Fibroblast of skin of abdomen (primary cell): ENCODE data around the gene GALNT17. TPM values are rescaled to one million over a fixed set of nuclear protein-coding genes. Genes with fewer than 3 reads are reported as not detected.
A peak's percentile ranks its signal among the peaks of the same experiment; 100 is the strongest.

ENCODE experiments used
- DNase-seq: peaks from one replicate; pipeline ENCODE4 v3.0.0-alpha.2; 2013
- polyA plus RNA-seq, 2 experiments: library from polyadenylated mRNA; unstranded; fragments of 120-200 nt; gene quantifications; one replicate each; pipeline ENCODE4 v1.2.1, GENCODE V29; 2013; ENCODE audit not compliant: insufficient read length in 2 of 2

The GALNT17 gene
- polyA plus RNA-seq (2013, experiment 1 of 2; ENCODE audit: insufficient read length) = 0.84 TPM
- 0.81 TPM for polyA plus RNA-seq (2013, experiment 2 of 2; ENCODE audit: insufficient read length)

DNA sequence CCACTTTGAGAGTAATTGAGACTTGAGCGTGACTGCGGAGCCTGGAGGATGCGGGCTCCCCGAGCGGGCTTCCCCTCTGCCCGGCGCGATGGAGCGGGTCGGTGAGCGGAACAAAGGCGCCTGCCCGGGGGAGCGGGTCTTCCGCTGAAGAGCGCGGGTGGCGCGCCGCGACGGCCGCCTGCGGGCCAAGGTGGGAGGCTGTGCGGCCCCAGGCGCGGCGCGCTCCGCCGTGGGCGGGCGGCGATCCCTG lies at the start of gene GALNT17:
GALNT17 (plus strand) TSS at position 18 of the 250 bp plus-strand sequence.
- no peak for DNase-seq

DNA sequence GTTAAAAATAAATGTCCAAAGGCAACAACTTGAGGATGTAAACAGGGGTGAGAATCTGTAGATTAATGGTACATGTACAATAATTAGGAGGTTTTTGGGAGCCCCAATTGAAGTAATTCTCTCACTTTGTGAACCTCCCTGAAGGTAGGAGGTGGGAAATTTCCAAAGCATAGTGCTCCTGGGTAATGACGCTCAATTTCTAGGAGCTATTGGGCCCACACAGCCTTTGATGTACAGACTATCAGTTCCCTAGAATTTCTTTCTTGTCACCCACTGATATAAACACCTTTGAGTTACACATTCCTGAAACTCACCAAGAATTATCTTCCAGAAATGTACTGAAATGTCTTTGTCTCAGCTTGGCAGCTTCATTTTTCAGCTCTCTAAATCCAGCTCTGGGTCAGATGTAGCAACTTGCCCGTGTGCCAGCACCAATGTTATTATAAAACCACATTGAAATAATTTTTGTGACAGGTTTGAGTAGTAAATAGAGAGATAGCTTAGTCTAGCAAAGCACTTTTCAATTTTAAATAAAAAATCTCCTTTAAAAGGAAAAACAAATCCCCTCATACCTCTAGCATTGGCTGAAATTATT lies 36.6 kb upstream of the GALNT17 start:
- no peak for DNase-seq

GRCh38 chr7:71096351-71096750 lies 35.6 kb upstream of the GALNT17 start:
- no peak for DNase-seq

- no peak for DNase-seq
Measured at GRCh38 chr7:71106226-71106625, 25.7 kb upstream of the GALNT17 start.

DNA sequence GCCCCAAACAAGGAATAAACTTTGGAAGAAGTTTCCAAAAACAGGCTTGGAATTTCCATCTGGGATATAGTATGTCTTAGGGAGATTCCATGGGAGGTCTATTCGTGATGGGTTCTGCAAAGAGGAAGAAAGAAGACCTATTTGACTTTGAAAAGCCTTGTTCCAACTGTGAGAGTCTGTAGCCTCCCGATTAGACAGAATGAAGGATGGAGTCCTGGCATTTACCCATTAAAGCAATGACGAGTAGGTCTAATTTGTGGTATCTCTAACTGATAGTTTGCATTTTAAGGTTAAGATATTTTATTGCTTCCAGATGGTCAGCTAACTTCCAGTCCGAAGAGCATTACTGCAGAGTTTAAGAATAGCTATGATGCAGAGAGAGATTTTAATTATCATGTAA lies 19.5 kb upstream of the GALNT17 start:
- peak; percentile 13 for DNase-seq

DNA sequence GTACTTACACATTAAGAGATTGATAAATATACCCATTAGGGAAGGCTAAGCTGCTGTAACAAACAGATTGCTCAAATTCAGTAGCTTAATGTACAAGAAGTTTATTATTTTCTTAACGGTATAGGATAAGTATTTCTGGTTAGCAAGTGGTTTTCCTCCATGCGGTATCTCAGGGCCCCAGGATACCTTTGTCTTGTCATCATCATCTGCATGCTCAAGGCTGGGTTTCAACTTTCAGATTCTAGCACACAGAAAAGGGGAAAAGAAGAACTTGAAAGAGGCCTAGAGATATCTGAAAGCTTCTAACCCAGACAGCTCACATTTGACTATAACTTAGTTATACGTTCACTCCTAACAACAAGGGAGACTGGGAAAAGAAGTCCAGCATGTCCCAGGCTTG lies 11.8 kb upstream of the GALNT17 start:
- DNase-seq = no peak

- DNase-seq = no peak
Measured at GRCh38 chr7:71129126-71129525, 2.8 kb upstream of the GALNT17 start.

- DNase-seq = no peak
Measured at GRCh38 chr7:71130031-71130679, 1.8 kb upstream of the GALNT17 start.

DNA sequence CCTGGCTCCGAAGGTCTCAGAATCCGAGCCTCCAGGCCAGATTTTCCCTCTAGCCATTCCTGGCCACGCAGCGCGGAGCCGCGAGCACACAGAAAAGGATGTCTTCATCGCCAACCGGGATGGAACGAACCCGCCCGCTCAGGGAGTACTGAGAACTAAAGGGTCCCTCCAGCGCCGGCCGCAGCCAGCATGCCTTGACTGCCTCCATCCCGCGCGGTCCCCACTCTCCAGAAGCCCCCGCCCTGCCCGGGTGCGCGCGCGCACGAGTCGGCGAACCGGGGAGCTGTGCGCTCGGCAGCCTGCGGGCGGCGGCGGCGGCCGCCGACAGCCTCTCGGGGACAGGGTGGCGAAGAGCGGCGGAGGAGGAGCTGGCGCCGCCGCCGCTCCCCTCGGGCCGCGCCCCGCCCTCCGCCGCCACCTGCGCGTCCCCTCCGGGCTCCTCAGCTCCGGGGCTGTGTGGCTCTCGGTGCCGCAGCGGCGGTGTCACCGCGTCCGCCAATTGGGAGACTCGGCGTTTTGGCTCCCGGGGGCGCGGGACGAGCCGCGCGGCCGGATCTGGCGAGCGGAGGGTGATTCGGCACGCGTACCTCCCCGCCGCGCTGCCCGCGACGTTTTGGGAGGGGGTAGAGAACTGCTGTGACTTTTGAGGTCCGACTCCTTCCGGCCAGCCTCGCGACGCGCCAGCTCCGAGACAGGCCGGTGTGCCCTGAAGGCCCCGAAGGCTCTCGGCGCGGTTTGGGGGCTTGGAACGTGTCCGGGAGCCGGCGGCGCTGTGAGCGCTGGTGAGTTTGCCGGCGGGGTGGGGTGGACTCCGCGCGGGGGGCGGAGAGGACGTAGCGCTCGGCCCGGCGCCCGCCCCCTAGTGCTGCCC lies 453 bp upstream of the GALNT17 start:
- peak; percentile 31 for DNase-seq

DNA sequence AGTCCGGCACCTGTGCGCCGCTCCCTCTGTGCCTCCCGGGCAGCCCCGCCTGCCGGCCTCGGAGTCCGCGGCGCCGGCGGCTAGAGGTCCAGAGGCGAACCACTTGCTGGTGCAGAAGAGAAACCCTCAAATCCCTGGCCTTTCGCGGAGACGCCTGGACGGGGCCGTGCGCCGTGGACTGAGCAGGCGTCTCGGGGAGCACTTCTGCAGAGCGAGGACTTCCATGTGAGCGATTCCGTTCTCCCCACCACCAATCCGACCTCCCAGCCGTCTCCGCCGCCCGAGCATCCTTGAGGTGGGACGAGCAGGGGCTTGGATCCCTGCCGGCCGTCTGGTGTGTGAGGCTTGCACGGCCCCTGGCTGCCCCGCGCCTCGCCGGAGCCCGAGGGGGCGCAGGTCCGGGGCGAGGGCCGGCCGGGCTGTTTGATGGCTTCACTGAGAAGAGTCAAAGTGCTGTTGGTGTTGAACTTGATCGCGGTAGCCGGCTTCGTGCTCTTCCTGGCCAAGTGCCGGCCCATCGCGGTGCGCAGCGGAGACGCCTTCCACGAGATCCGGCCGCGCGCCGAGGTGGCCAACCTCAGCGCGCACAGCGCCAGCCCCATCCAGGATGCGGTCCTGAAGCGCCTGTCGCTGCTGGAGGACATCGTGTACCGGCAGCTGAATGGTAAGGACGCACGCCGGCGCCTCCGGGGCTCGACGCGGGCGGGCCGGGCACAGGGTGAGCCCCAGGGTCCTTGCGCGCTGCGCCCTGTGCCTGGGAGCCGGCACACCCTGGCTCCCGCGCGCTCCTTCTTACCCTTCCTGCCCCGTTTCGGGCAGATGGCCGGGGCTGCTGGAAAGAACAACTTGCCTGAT lies 660 bp downstream of the GALNT17 start:
- DNase-seq = no peak

GRCh38 chr7:71133232-71133622 lies 1.3 kb downstream of the GALNT17 start:
- no peak for DNase-seq

DNA sequence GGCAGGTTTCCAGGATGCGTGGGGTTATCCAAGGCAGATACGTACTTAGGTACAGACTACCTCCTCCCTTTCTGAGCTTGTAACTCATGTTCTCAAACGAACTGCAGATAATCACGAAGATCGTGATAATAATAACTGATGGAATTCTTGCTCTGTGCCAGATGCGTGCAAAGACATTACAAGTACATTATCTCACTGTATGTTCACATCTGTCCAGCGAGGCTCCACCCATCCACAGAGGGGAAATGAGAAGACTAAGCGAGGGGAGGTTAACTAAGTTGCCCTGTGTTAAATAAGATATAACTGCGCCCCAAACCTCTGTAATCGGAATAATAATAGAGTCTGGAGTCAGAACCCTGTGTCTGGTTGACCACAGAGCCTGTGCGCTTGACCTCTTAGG lies 1.9 kb downstream of the GALNT17 start:
- DNase-seq = no peak

DNA sequence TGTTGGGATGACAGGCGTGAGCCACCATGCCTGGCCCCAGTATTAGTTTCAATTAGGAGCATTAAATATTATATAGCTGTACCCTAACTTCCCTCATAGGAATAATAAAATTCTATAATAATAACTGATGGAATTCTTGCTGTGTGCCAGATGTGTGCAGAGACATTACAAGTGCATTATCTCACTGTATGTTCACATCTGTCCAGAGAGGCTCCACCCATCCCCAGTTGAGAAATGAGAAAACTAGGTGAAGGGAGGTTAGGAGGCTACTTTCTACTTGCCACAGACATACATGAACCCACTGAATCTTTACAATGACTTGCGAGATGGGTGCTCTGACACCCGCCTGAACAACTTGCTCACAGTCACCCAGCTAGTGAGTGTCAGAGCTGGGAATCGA lies 3.2 kb downstream of the GALNT17 start:
- no peak for DNase-seq

- DNase-seq = no peak
Measured at GRCh38 chr7:71135663-71136062, 3.7 kb downstream of the GALNT17 start.

DNA sequence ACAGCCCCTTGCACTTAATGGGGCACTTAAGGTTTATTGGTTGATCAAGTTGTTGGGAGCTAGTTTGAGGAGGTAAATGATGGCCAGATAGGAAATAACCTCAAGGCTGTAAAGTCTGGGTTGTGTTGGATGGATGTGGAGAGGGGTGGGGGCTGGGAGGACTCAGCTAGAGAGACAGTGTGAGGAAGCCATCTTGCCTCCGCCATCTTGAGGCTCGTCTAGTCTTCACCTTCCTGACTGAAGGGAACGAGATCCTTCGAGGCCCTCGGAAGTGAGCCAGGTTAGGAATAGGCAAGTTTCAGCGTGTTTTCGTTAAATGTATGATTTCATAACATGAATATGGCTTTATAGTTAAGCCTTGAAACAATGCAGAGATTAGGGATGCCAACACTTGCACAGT lies 5.5 kb downstream of the GALNT17 start:
- DNase-seq = no peak

DNA sequence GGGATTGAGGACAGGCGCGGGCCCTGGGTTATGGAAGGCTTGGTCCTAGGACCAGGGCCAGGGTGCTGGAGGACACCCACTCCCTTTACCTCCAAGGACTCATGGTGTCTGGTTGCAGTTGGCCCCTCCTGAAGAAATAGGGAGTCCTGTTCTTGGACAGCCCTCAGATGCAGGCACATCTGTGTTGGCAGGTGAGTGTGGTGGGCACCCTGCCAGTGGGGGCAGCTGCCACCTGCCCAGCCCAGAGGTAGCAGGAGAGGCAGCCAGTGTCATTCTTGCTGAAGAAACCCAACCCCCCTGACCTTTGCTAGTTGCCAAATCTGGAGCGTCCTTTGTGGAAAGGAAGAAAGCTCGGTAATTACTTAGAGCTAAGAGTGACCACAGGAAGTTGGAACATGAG lies 8.3 kb downstream of the GALNT17 start:
- no peak for DNase-seq

DNA sequence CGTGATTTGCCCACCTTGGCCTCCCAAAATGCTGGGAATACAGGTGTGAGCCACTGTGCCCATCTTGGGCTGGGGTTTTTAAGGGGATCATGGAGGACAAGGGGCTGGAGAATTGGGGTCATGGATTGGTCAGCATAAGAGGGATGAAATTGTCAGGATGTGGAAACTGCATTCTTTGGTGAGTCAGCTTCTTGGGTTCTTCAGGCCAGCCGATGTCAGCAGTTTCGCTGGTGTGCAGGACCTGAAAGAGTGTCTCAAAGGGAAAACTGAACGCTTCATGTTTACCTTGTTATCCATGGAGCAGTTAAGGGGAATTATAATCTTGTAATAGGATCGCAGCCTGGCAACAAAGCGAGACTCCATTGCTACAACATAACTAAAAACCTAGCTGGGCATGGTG lies 13.0 kb downstream of the GALNT17 start:
- peak; percentile 2 for DNase-seq

DNA sequence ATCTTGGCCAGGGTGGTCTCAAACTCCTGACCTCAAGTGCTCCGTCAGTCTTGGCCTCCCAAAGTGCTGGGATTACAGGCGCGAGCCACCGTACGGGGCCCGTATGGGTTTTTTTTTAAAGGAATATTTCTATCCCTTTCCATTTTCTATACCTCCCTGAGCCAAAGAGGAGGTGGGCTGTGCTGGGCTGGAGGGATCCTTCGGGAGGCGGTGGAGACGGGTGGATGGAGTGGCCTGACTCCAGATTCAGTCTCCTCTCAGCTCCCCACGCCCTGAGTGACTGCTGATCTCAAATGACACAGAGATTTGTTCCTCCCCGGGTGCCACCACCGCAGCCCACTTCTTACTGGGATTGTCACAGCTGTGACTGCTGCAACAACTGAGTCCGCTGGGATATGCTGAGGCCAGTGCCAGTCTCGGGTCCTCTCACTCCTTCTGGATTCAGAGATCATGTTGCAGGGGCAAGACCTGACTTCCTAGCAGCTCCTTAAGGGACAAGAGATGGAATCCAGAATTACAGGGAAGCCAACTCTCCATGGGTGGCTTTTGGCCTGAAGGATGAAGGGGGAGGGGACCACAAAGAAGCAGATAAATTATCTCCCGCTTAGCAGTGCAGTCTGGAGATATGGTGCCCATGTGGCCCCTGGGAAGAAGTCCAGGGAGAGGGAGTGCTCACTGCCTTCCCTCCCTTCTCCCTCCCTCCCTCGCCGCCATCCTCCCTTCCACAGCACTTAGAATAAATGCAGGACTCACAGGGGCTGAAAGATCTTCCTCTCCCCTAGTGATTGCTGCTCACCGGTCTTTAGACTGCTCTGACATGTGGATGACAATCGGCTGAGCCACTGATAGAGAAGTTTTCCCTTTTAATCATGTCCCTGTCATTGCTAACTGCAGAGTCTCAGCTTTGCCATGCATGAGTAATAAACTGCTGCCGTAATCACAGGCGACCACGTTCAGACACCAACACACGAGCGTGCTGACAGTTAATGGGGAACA lies 14.3 kb downstream of the GALNT17 start:
- peak; percentile 9 for DNase-seq

DNA sequence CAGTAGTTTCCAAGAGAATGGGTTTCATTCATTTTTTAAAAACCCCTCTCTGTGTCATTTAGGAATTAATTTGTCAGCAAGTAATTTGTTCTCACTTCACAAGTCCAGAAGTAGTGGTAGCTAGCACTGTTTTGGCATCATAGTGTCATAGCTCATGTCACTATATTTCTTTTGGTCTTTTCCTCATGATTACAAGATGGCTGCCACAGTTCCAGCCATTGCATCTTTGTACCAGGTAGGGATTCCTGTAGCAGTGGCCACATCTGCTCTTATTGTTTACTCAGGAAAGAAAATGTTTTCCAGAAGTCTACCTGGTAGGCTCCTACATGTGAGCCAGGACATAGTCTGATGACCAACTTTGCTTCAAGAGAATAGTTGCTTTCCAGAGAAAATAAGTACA lies 16.2 kb downstream of the GALNT17 start:
- DNase-seq = no peak

- no peak for DNase-seq
Measured at GRCh38 chr7:71155236-71155635, 23.3 kb downstream of the GALNT17 start.

- no peak for DNase-seq
Measured at GRCh38 chr7:71157757-71158156, 25.8 kb downstream of the GALNT17 start.

GRCh38 chr7:71165708-71166107 lies 33.8 kb downstream of the GALNT17 start:
- no peak for DNase-seq
